NCI-H69 (cell line): ENCODE results near the gene SRSF7.
"Not testable (repeated sequence)": the region's sequence is repeated elsewhere in the genome, so short reads cannot be mapped to it uniquely, and the experiment has no call there.

Experiments used
- DNase-seq: peaks from one replicate; lab custom pipeline; 2025; lab: John Stamatoyannopoulos, UW

SRSF7 gene

DNA sequence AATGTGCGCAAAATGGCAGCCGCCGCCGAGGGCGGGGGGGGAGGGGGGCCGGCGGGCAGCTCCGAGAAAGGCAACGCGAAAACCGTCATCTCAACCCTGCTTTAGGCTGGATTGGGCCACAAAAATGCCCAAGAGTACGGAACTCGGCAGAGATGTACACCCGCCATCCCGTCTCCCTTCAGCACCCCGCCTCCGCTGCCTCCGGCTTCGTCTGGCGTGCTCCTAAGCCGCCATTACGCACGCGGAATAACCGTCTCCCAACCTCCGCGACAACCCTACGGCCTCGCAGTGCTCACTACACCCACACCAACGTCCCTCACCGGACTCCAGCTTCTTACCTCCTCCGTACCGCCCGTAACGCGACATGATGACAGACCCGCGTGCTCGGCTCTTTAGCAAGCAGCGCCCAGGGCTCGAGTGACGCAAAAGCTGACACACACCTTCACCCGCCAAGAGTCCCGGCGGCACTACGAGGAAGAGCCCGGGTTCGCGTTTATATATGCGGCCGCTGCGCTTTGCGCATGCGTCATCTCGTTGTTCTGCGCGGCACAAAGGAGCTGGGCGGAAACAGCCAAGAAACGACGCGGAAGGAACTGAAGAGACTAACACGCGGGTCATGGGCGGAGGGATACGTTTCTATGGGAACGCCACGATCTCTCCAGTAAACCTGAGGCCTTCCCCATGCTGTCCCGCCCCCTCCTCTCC lies at the start of gene SRSF7:
SRSF7 (minus strand) TSS at position 471 of the 705 bp plus-strand sequence; CDS start at position 366, 105 bp downstream.
- DNase-seq: peak; percentile 98

DNA sequence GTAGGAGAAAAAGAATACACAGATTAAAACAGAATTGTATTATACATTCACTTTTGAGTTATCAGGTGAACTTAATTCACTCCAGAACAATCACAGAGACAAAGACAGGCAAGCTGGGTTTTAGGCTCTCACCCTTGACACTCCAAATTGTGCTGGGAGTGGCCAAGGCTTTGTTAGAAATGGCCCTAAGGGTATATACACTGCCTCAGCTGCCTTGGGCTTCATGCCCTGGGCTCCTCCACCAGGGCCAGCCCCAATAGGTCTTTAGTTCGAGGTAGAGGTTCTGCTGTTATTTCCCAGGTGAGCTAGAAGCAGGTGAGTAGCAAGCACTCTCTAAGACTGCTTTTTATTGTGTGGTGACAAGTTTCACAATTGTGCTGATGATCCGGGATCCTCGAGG lies 46.8 kb upstream of the SRSF7 start:
- DNase-seq: no peak

DNA sequence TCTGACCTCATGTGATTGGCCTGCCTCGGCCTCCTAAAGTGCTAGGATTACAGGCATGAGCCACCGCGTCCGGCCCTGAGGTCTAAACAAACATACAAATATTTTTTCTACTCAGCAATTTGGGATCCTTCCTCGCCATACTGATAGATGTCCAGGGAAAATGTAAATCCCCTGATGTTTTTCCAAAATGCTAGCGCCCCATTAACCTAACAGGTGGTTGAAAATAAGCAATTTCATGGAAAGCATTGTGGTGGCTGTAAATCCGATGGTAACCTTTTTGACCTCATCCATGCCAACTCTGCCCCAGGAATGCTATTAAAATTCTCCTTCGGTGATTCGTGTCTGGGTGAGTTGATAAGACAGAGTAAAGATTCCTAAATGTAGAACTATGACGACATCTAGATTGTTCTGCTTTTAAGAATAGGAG lies 46.1 kb upstream of the SRSF7 start:
- no peak for DNase-seq

DNA sequence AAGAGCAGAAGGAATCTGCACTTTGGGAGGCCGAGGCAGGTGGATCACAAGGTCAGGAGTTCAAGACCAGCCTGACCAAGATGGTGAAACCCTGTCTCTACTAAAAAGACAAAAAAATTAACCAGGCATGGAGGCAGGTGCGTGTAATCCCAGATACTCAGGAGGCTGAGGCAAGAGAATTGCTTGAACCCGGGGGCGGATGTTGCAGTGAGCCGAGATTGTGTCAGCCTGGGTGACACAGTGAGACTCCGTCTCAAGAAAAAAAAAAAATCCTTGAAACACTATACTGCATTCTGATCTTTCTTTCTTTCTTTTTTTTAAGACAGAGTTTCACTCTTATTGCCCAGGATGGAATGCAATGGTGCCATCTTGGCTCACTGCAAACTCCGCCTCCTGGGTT lies 43.9 kb upstream of the SRSF7 start:
- not testable (repeated sequence) for DNase-seq

DNA sequence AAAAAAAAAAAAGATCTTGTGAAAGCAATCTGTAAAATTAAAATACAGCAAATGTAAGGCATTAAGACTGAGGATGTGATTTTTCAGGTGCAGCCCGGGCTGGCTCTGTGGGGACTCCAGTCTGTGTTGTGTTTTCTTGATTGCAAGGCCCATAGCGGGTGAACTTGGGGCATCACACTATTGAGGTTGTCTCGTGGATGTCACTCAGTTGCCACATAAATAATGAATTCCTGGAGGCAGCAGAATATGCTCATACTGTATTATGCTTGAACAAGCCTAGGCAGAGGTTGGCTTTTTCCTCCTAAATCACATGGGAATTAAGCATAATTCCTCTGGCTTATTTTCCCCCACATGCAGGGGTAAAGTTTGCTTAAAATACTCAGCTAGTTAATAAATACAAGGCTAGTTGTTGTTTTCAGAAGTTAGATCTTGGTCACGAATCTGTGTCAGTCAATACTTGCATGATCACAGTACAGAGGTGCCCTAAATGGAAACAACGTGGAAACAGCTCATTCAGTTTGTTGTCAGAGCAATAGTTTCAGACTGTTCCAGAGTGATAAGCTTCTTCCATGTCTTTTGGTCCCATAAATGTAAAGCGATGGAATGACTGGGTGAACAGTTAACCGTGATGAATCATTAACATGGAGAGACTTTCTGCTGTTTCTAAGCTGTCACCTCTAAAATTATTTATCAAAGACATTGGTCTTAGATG lies 43.2 kb upstream of the SRSF7 start:
- DNase-seq: no peak

DNA sequence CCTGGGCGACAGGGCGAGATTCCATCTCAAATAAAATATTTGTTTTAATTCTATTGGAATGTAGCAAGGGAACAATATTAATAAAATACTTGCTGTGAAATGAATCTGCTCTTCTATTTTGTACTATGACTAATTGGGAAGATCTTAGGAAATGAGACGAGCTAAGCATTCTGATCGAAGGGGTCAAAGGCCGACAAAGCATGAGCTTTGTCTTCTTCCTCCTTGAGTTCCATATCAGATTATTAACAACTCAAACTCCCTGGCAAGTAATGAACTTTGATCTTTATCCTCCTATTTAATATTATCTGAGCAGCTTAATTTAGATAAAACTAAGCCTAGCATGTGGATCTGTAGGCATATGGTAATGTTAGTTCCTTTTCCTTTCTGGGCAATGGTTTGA lies 42.4 kb upstream of the SRSF7 start:
- DNase-seq: no peak

DNA sequence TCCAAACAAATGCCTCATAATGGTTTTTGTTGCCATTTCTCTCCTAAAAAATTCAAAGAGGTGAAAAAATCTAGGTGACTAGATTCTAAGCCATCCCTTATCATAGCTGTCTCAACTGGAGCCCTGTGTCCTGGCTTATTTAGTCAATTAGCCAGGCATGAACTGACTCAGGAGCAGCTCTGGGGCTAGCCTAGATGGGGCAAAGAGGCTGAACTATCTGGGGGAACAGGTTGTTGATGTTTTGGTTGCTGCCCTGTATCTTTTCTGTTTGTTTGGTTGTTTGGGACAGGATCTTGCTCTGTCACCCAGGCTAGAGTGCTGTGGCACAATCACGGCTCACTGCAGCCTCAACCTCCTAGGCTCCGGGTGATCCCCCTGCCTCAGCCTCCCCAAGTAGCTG lies 41.6 kb upstream of the SRSF7 start:
- DNase-seq: no peak

DNA sequence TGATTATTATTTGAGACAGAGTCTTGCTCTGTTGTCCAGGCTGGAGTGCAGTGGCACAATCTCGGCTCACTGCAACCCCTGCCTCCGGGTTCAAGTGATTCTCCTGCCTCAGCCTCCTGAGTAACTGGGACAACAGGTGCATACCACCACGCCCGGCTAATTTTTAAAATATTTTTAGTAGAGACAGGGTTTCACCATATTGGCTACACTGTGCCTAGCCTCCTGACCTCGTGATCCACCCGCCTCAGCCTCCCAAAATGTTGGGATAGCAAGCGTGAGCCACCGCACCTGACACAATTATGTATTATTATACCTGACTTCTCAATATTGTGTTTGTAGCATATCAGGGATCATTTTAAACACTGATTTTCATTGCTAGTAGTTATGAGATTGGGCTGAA lies 41.2 kb upstream of the SRSF7 start:
- DNase-seq: not testable (repeated sequence)

DNA sequence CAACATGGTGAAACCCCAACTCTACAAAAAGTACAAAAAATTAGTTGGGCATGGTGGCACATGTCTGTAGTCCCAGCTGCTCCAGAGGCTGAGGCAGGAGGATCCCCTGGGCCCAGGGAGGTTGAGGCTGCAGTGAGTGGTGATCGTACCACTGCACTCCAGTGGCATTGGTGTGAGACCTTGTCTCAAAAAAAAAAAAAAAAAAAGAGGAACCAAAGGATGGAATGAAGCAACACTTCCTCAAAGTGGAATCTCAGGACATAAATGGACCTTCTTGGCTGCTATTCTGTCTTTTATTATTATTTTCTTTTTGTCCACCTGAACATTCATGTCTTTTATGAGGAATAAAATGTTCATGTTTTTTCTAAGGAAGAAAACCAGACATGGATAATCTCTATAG lies 40.6 kb upstream of the SRSF7 start:
- no peak for DNase-seq

DNA sequence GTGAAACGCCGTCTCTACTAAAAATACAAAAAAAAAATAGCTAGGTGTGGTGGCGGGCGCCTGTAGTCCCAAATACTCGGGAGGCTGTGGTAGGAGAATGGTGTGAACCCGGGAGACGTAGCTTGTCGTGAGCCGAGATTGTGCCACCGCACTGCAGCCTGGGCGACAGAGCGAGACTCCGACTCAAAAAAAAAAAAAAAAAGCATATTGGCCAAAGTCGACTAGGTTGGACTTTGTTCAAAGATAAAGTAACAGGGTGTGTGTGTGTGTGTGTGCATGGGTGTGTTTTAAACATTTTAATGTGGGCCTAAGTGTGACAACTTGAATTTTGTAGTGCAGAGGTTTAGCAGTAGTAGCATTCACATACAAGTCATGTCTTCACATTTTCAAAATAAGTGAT lies 38.5 kb upstream of the SRSF7 start:
- no peak for DNase-seq

DNA sequence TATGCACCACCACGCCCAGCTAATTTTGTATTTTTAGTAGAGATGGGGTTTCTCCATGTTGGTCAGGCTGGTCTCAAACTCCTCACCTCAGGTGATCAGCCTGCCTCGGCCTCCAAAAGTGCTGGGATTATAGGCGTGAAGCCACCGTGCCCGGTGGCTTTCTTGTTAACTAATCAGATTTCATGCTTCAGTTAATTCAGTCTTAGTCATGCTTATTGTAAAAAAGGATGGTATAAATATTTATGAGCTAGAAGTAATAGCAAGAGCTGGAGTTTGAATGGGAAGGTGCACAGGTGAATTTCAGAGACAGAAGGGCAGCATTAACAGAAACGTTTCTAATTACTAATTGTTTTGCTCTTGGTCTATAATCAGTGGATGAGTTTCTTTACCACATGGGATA lies 37.1 kb upstream of the SRSF7 start:
- DNase-seq: no peak

DNA sequence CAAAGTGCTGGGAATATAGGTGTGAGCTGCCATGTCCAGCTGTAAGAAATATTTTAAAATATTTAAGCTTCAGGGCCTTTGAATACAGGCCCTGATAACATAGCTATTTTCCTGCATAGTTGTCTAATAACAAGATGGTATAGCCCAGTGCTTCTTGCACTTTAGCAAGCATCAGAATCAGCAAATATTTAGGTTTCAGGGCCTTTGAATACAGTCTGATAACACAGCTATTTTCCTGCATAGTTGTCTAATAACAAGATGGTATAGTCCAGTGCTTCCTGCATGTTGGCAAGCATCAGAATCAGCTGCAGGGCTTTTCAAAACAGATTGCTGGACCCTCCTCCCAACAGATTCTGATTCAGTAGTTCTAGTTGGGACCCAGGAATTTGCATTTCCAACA lies 32.4 kb upstream of the SRSF7 start:
- DNase-seq: no peak

DNA sequence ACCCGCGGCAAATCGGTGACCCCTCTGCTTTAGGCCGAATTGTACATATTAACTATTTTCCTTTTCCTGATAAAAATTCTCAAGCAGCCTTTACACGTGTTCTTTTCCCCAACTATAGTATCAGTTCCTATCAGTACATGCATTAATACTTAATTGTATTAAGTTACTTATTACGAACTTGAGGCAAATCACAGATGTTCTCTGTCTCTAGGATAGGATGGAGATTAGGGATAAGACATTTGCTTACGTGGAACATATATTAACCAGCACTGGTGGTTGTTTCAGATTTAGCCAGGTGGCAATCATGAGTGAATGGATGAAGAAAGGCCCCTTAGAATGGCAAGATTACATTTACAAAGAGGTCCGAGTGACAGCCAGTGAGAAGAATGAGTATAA lies 27.5 kb upstream of the SRSF7 start:
- DNase-seq: no peak

DNA sequence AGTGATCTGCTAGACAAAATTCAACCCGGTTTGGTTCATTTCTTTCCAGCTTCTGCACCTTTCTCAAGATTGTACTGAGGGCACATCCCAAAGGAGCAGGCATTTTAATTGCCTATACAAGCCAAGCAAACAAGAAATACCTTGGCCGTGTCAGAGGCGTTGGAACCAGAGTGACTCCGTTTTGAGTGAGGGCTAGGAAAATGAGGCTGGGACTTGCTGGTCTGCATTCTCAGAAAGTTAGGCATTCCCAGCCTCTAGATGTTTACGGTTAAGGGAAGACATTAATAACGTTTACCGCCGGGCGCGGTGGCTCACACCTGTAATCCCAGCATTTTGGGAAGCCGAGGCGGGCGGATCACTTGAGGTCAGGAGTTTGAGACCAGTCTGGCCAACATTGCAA lies 25.4 kb upstream of the SRSF7 start:
- no peak for DNase-seq

DNA sequence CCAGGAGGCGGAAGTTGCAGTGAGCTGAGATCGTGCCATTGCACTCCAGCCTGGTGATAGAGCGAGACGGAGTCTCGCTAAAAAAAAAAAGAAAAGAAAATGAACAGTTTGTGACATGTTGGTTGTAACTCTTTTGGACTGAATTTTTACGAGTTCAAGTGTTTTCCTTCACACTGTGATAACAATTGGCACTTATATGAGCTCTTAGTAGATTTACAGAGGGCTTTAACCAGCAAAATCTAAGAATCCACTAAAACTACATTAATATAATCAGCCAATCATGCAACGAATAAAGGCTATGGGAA lies 24.7 kb upstream of the SRSF7 start:
- DNase-seq: no peak

DNA sequence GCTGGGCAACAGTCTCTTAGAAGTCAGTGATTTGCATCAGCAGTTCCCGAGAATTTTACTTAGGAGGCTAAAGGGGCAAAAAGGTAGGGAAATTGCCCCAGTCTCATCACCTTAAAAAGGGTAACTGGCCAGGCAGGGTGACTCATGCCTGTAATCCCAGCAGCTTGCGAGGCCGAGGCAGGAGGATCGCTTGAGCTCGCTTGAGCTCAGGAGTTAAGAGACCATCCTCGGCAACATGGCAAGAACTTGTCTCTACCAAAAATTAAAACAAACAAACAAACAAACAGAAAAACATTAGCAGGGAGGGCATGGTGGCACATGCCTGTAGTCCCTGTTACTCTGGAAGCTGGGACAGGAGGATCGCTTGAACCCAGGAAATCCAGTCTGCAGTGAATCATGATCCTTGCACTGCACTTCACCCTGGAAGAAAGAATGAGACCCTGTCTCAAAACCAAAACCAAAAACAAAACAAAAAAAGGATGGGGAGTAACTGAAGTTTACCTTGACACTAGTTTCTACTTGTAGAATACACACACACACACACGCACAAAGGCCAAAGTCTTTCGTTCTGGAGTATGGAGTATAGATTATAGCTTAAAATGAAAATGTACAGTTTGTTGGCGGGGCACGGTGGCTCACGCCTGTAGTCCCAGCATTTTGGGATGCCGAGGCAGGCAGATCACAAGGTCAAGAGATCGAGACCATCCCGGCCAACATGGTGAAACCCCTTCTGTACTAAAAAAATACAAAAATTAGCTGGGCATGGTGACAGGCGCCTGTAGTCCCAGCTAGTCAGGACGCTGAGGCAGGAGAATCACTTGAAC lies 24.1 kb upstream of the SRSF7 start:
- DNase-seq: no peak

DNA sequence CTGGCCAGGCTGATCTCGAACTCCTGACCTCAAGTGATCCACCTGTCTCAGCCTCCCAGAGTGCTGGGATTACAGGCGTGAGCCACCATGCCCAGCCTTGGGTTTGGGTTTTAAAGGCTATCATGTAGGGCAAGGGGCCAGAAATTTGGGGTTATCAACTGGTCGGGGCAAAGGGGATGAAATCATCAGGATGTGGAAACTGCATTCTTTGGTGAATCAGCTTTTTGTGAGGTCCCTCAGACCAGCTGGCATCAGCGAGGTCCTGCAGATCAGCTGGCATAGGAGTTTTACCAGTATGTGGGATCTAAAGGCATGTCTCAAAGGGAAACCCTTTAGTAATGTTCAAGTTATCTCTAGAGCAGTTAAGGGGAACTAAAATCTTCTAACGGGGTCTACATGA lies 20.5 kb upstream of the SRSF7 start:
- DNase-seq: no peak

DNA sequence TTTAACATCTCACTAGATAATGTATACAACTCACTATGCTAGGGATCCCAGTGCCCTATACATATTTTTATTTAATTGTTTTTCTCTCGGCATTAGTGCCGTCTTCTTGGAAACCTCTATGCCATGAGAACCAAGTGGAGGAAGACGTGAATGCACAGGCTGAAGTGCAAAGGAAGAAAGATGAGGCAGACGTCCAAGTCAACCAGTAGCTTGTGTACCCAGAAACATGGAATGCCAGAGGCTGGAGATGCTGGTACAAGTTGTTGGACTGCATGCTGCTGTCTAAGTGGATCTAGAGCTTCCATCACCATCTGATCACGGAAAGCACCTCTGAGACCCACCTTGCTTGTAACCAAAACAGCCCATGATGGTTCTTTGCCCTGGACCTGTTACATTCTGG lies 14.4 kb upstream of the SRSF7 start:
- no peak for DNase-seq

DNA sequence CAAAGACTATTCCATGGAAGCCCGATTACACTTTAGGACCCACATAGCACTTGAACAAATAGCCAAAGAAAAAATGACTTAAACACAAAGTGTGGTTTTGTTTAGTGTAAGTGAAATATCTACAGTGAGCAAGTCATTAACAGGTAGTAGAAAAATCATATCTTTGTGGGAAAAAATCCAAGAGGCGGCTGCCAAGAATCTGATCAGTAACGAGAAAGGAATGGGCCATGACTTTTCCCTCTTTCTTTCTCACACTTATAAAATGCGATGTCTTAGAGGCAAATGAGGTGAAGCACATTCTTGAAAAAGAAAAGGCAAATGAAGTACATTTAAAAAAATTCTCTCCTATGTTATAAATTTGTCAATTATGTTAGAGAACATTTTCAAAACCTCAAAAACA lies 14.0 kb upstream of the SRSF7 start:
- no peak for DNase-seq

DNA sequence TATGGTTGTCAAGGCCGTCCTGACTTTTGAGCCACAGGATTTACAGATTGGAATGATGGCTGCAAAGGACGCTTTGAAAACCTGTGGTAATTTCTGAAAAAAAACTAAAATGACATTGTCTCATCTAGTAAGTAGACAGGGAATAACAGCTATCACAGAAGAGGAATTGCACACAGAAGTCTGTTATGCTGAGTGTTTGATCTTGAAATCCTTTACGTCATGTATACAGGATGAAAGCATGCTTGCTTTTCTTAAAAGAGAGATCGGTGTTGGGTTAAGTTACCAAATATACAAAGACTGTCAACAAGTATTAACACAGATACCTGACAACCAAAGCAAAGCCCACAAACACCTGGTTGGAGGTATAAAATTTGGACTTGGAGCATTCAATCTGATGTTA lies 12.6 kb upstream of the SRSF7 start:
- no peak for DNase-seq

DNA sequence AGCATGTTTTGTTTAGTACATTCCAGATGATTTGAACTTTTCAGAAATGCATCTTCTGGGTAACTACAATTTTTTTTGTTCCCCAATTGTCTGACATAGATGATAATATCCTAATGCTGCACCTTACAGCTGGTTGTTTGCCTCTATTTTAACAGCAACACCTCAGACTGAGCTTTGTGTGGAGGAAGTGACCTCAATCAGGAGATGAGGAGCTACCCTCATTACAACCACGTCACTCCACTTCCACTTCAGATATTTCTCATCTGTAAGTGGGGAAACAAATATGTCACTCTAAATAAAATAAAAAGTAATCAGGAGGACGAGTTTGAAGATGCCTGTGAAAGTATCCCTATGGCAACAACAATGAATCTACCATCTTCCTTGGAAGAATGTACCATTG lies 12.1 kb upstream of the SRSF7 start:
- no peak for DNase-seq

DNA sequence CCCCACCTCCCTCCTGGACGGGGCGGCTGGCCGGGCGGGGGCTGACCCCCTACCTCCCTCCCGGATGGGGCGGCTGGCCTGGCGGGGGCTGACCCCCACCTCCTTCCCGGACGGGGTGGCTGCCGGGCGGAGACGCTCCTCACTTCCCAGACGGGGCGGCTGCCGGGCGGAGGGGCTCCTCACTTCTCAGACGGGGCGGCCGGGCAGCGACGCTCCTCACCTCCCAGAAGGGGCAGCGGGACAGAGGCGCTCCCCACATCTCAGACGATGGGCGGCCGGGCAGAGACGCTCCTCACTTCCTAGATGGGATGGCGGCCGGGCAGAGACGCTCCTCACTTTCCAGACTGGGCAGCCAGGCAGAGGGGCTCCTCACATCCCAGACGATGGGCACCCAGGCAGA lies 4.7 kb upstream of the SRSF7 start:
- not testable (repeated sequence) for DNase-seq

DNA sequence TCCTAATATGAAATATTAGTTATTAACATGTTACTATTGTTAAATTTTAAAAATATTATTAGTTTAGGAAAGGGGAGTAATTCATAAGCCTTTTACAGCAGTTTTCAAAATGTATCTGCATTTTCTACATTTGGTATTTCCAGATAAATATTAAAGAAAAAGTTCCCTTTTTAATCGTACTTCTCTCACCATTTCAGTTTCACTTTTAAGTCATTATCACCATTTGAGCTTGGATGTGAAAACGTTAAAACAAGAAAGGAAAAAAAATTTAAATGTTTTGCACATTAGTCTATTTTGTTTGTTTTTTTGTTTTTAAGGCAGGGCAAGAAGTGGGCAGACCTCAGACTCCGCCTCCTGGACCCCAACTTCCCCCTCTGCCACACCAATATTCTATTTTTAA lies 3.3 kb upstream of the SRSF7 start:
- DNase-seq: no peak
